Coronary artery (tissue), 2 donors: ENCODE measurements around the gene CEP192.
"Not testable (repeated sequence)": the region's sequence is repeated elsewhere in the genome, so short reads cannot be mapped to it uniquely, and the experiment has no call there.

Experiments used
- DNase-seq: peaks from one replicate; pipeline ENCODE4 v3.0.0-alpha.2; 2017; ENCODE audit warnings: low spot score
- H3K27ac ChIP-seq, 2 donors: fragments of 200-600 bp; sonication (generic); one replicate each; pipeline ENCODE4 v1.5.1; 2016 to 2019
- H3K4me3 ChIP-seq: fragments of 200-600 bp; sonication (generic); 2 replicates; pipeline ENCODE4 v1.5.1; 2016; ENCODE audit warnings: mild to moderate bottlenecking, moderate library complexity
- TF ChIP-seq, protein P1 (sequence below): fragments of 200-600 bp; sonication (generic); IDR thresholded peaks from one replicate; pipeline ENCODE4 v1.5.1; 2019; ENCODE audit warnings: antibody characterized with exemption

The CEP192 gene

DNA sequence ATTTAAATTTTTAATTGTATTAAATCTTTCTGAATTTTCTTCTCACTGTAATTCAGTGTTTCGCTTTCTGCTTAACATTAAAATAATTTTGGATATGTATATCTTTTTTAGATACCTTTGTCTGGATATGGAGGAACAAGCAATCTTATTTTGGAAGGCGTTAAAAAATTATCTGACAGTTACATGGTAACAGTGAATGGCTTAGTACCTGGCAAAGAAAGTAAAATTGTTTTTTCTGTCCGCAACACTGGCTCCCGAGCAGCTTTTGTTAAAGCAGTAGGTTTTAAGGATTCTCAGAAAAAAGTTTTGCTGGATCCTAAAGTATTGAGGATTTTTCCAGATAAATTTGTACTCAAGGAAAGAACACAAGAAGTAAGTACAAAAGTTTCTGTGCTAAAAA lies 95.7 kb downstream of the CEP192 start:
- Histone ChIP-seq H3K4me3 (no peak overlapping the region), H3K27ac (no peak overlapping the region)
- TF ChIP-seq, protein P1, sequence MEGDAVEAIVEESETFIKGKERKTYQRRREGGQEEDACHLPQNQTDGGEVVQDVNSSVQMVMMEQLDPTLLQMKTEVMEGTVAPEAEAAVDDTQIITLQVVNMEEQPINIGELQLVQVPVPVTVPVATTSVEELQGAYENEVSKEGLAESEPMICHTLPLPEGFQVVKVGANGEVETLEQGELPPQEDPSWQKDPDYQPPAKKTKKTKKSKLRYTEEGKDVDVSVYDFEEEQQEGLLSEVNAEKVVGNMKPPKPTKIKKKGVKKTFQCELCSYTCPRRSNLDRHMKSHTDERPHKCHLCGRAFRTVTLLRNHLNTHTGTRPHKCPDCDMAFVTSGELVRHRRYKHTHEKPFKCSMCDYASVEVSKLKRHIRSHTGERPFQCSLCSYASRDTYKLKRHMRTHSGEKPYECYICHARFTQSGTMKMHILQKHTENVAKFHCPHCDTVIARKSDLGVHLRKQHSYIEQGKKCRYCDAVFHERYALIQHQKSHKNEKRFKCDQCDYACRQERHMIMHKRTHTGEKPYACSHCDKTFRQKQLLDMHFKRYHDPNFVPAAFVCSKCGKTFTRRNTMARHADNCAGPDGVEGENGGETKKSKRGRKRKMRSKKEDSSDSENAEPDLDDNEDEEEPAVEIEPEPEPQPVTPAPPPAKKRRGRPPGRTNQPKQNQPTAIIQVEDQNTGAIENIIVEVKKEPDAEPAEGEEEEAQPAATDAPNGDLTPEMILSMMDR: no peak
- DNase-seq: no peak

DNA sequence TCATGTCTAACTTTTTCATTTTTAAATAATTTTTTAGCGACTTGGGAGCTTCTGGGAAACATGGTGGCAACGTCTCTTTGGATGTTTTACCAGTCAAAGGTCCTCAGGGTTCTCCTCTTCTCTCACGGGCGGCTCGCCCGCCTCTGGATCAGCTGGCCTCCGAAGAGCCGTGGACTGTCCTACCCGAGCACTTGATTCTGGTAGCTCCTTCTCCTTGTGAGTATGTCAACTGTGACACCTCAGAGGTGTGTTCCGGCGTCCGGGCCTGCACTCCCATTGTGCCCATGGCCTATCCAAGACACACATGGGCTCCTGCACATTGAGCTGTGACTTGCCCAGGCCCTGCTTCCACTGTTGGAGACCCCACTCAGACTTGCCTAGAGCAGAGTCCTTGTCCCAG lies 104.3 kb downstream of the CEP192 start:
- Histone ChIP-seq H3K4me3 (no peak overlapping the region), H3K27ac (no peak overlapping the region)
- TF ChIP-seq, protein P1: no peak
- no peak for DNase-seq

DNA sequence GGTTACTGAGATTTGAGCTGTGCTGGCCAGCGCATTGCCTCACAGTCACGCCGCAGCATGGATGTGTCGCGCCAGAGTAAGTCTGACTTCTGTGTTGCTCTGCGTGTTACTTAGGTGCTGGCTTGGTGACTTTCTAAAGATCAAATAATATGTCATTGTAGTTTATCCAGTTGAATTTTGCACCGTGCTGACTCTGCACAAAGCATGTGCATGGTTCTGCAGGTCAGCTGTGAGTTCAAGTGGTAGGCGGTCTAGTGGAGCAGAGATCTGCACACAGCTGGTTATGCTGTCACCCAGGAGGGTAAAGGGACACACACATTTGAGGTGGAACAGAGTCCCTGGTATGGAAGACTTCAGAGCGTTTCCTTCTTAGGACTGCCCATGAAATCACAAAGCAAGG lies 105.1 kb downstream of the CEP192 start:
- no peak for DNase-seq
- Histone ChIP-seq H3K27ac (no peak overlapping the region), H3K4me3 (no peak overlapping the region)
- TF ChIP-seq, protein P1: no peak

DNA sequence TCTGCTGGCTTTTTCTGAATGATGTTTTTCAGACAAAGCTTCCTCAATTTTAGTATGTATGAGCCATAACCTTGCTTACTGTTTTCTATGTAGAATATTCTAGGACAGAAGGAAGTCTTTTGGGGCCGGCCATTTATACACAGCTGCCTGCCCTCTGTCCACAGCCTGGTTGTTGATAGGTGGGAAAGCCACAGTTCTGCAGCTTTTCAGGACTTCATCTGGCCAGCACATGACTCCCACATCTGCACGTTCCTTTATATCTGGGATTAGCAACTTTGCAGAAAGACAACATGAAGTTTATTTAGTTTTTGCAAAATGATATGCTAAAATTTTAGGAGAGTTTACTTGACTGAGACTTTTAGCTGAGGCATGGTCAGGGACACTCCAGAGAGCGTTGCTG lies 105.6 kb downstream of the CEP192 start:
- no peak for DNase-seq
- Histone ChIP-seq H3K27ac (no peak overlapping the region), H3K4me3 (no peak overlapping the region)
- TF ChIP-seq, protein P1: no peak

DNA sequence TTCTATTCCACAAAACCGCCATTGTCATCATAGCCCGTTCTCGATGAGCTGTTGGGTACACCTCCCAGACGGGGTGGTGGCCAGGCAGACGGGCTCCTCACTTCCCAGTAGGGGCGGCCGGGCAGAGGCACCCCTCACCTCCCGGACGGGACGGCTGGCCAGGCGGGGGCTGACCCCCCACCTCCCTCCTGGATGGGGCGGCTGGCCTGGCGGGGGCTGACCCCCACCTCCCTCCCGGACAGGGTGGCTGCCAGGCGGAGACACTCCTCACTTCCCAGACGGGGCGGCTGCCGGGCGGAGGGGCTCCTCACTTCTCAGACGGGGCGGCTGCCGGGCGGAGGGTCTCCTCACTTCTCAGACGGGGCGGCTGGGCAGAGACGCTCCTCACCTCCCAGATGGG lies 106.9 kb downstream of the CEP192 start:
- not testable (repeated sequence) for H3K4me3 ChIP-seq, DNase-seq, H3K27ac ChIP-seq

DNA sequence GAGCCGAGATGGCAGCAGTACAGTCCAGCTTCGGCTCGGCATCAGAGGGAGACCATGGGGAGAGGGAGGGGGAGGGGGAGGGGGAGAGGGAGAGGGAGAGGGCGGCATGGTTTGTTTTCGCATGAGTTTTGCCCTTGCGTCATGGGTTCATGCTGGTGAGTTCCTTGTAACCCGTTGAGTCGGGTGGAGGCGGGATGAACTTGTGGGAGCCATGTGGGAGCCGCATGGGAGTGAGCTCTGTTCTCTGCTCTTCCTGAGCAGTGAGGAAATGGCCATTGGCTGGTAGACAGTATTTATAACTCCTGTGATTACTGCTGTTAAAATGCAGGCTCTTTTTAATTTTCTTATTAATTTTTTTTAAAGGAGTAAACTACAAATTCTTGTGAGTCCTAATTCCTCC lies 108.0 kb downstream of the CEP192 start:
- TF ChIP-seq, protein P1: no peak
- Histone ChIP-seq H3K4me3 (no peak overlapping the region), H3K27ac (no peak overlapping the region)
- DNase-seq: no peak

DNA sequence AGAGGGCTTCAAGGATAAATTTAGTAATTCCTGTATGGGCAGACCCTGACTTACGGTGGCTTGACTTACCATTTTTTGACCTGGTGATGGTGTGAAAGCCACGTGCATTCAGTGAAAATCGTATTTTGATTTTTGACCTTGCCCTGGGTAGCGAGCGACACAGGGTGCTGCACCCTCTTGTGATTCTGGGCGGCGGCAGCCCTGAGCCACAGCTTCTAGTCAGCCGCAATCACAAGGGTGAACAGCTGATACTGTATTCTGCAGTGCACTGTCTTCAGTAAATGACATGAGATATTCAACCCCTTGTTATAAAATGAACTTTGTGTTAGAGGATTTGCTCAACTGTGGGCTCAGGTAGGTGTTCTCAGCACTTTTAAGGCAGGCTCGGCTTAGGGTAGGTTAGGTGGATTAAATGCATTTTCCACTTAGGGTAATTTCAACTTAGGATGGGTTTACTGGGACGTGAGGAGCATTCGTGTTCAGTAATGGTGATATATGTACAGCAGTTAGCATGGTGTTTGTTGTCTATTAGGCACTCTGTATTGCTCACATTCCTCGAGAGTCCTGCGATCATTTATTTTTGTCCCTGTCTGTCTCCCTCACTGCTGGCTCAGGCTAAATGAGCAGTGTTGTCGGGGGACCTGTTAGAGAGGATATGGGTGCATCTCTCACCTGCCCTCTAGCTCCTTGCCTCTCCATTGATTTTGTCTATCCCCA lies 109.9 kb downstream of the CEP192 start:
- H3K4me3 ChIP-seq: no peak overlapping the region
- DNase-seq: no peak
- H3K27ac ChIP-seq: no peak overlapping the region
- TF ChIP-seq, protein P1: no peak
